HL-60 (cell line): ENCODE data around the gene RIBC2.

Experiments used
- DNase-seq, 2 experiments: peaks; one replicate each; pipeline ENCODE4 v3.0.0-alpha.2; 2010 to 2020; ENCODE audit warnings: low read depth in 1 of 2, low spot score in 1 of 2
- H3K27ac ChIP-seq: fragments of 250-450 bp; sonication (Bioruptor Pico); replicated peaks from 2 replicates; pipeline ENCODE4 v1.5.1; 2020; ENCODE audit warnings: mild to moderate bottlenecking, moderate library complexity
- H3K27me3 ChIP-seq: fragments of 250-450 bp; sonication (Bioruptor Pico); 2 replicates; pipeline ENCODE4 v1.5.1; 2021; ENCODE audit warnings: mild to moderate bottlenecking, moderate library complexity; ENCODE audit not compliant: insufficient read depth, poor library complexity, severe bottlenecking
- H3K4me3 ChIP-seq: replicated peaks from 2 replicates; pipeline ENCODE4 v1.5.1; 2011; ENCODE audit warnings: mild to moderate bottlenecking, control low read depth, low read length; ENCODE audit not compliant: insufficient read depth
- GABPA ChIP-seq: IDR thresholded peaks from 2 replicates; pipeline ENCODE4 v1.6.1; 2012; ENCODE audit warnings: low read depth
- POLR2AphosphoS5 ChIP-seq: IDR thresholded peaks from 2 replicates; pipeline ENCODE4 v1.6.1; 2012; ENCODE audit warnings: low read depth
- REST ChIP-seq: IDR thresholded peaks from 2 replicates; pipeline ENCODE4 v1.6.1; 2012; ENCODE audit warnings: low read depth; ENCODE audit not compliant: insufficient replicate concordance
- SPI1 ChIP-seq: IDR thresholded peaks from 2 replicates; pipeline ENCODE4 v1.6.1; 2012; ENCODE audit warnings: low read depth, mild to moderate bottlenecking, borderline replicate concordance
- TF ChIP-seq, protein P1 (sequence below): IDR thresholded peaks from one replicate; pipeline ENCODE4 v1.5.1; 2011; ENCODE audit warnings: low read length, control low read depth, inconsistent platforms; ENCODE audit not compliant: insufficient read depth

Gene RIBC2

GRCh38 chr22:45421349-45422055 is 8.0 kb downstream of the RIBC2 start:
- no peak for DNase-seq
- Histone ChIP-seq H3K27ac (no peak overlapping the region), H3K27me3 (no peaks in the 10 kb centered on the region), H3K4me3 (no peak overlapping the region)
- TF ChIP-seq REST (no peak), GABPA (no peak), SPI1 (peak; percentile 51; the same call in 1 of the 2 replicates)
- TF ChIP-seq, protein P1, sequence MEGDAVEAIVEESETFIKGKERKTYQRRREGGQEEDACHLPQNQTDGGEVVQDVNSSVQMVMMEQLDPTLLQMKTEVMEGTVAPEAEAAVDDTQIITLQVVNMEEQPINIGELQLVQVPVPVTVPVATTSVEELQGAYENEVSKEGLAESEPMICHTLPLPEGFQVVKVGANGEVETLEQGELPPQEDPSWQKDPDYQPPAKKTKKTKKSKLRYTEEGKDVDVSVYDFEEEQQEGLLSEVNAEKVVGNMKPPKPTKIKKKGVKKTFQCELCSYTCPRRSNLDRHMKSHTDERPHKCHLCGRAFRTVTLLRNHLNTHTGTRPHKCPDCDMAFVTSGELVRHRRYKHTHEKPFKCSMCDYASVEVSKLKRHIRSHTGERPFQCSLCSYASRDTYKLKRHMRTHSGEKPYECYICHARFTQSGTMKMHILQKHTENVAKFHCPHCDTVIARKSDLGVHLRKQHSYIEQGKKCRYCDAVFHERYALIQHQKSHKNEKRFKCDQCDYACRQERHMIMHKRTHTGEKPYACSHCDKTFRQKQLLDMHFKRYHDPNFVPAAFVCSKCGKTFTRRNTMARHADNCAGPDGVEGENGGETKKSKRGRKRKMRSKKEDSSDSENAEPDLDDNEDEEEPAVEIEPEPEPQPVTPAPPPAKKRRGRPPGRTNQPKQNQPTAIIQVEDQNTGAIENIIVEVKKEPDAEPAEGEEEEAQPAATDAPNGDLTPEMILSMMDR, result no peak

- Histone ChIP-seq H3K27me3 (no peaks in the 10 kb centered on the region), H3K27ac (no peak overlapping the region), H3K4me3 (no peak overlapping the region)
- no peak for DNase-seq
- peak; percentile 51 for TF ChIP-seq SPI1
- TF ChIP-seq, protein P1, result no peak
Measured at GRCh38 chr22:45422237-45422983, 8.9 kb downstream of the RIBC2 start.

- Histone ChIP-seq H3K27ac (no peak overlapping the region), H3K4me3 (no peak overlapping the region), H3K27me3 (no peaks in the 10 kb centered on the region)
- TF ChIP-seq REST (no peak), SPI1 (no peak), GABPA (no peak), POLR2AphosphoS5 (no peak)
- TF ChIP-seq, protein P1, result no peak
- DNase-seq, result no peak
Measured at GRCh38 chr22:45423524-45423923, 10.0 kb downstream of the RIBC2 start.
